Measurements from ENCODE around the gene TP73. TPM values are rescaled to one million over a fixed set of nuclear protein-coding genes. Genes with fewer than 3 reads are reported as not detected.

Gene TP73
- total RNA-seq, 2 donors from 2014 or later = 0.11 to 0.70 TPM

- DNase-seq = peak in 1 of 2 donors; percentile 22
- no peak for ATAC-seq
- intact Hi-C loops (cut with DNase I, micrococcal nuclease) = no loop called here
Observed at GRCh38 chr1:3663999-3664699, 11.8 kb downstream of the TP73 start.

DNA sequence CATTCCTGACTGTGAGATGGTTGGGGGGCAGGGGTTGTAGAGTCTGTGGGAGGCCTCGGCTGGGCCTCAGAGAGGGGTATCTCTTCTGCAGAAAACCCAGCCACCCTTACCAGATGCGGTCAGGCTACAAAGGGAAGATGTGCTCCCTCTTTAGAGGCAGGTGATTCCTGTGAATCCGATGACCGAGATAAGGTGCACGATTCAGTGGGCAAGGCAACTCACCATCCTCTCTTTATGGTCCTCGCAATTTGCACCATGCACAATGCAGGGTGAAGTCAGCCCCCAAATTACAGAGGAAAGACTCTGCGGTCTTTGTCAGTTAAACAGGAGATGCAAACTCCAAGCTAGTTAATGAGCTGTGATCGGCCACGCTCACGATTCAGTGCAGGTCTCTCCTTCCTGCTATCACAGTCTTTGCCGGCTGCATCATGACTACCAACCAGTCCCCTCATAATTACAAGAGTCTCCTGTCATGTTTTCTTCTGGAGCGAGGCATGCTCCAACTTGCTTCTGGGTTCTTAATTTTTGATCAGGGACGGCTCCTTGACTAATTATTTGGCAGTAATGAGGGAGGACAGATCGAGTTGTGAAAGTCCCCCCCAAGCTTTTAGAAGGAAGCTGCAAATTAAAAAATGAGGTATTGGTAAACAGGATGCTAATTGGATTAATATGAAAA is 12.5 kb downstream of the TP73 start:
- DNase-seq (peak in 1 of 2 donors; percentile 14), ATAC-seq (no peak)
- intact Hi-C loops (cut with DNase I, micrococcal nuclease) = no loop called here

DNA sequence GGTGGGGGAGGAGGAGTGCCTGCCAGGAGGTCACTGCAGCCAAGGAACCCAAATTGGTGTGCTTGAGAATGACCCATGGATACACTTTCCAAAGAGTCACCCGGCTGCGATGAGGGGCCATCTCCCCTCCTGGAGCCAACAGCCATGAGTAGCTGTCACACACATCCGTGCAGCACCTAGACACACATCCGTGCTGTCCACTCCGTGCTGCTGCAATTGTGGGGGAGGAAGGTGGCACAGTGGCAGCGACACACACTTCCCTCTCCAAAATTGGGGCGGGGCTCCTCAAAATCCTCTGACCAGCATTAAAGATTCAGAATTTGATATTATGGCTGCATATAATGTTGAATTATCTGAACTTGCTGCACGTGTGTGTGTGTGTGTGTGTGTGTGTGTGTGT is 15.8 kb downstream of the TP73 start:
- intact Hi-C loops (cut with DNase I, micrococcal nuclease) = no loop called here
- no peak for ATAC-seq
- no peak for DNase-seq

- intact Hi-C loops (cut with DNase I, micrococcal nuclease) = no loop called here
- ATAC-seq (peak; percentile 94), DNase-seq (peak; percentile 87 to 91)
Observed at GRCh38 chr1:3668585-3669300, 16.4 kb downstream of the TP73 start.

DNA sequence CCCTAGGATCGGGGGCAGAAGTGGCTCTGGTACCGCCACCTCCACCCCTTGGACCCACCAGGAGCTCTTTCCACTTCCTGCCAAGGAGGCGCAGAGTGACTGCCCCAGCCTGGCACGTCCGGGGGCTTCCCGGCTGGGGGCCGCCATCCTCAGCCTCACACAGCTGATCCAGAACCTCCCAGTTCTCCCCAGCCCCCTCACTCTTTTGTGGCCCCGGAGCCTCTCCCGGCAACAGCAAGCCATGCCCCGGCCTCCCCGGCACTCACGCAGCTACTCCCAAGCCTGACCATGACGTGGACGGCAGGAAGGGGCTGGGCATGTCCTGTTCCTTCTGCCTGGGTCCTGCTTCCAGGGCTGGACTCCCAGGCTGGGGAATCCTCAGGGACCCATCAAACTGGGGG is 17.1 kb downstream of the TP73 start:
- intact Hi-C loops (cut with DNase I, micrococcal nuclease) = no loop called here
- DNase-seq = no peak
- ATAC-seq = peak; percentile 4

DNA sequence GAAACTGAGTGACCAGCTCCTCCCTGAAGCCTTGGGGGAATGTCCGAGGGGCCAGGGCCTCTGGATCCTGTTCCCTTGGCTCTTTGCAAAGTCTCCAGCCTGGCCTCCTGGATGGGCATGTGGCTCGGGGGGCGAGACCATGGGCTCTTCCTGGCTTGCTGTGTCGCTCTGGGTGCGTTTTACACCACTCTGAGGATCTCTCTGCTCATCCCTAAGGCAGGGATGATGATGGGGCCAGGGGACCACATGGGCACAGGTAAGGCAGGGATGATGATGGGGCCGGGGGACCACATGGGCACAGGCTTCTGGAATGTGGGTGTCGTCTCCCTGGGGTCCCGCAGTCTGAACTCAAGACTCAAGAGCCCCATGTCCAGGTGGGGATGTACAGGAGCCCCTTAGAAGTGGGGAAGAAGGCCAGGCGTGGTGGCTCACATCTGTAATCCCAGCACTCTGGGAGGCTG is 17.7 kb downstream of the TP73 start:
- intact Hi-C loops (cut with DNase I, micrococcal nuclease) = no loop called here
- DNase-seq (no peak), ATAC-seq (no peak)

DNA sequence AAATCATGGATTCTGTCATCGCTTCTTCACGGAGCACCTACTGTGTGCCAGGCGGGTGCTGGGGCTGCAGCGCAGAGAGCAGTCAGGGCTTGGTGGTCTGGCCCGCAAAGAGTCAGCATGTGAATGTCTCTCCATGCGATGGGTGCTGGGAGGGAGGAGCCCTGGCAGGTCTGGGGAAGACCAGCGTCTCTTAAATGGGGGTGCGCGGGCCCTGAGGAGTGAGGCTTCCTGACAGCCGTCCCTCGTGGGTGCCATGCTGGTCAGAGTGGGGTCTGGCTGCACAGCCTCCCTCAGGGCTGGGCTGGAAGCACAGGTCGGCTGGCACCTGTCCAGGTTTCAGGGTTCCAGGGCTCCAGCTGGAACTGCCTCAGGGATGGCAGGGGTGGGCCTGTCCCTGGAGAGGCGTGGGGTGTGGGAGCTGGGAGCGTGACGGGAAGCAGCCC is 18.5 kb downstream of the TP73 start:
- intact Hi-C loops (cut with DNase I, micrococcal nuclease) = no loop called here
- peak in 1 of 2 donors; percentile 18 for DNase-seq
- no peak for ATAC-seq

GRCh38 chr1:3671371-3672180 is 19.3 kb downstream of the TP73 start:
- intact Hi-C loops (cut with DNase I, micrococcal nuclease) = no loop called here
- peak; percentile 5 for ATAC-seq
- DNase-seq = peak in 1 of 2 donors; percentile 25

DNA sequence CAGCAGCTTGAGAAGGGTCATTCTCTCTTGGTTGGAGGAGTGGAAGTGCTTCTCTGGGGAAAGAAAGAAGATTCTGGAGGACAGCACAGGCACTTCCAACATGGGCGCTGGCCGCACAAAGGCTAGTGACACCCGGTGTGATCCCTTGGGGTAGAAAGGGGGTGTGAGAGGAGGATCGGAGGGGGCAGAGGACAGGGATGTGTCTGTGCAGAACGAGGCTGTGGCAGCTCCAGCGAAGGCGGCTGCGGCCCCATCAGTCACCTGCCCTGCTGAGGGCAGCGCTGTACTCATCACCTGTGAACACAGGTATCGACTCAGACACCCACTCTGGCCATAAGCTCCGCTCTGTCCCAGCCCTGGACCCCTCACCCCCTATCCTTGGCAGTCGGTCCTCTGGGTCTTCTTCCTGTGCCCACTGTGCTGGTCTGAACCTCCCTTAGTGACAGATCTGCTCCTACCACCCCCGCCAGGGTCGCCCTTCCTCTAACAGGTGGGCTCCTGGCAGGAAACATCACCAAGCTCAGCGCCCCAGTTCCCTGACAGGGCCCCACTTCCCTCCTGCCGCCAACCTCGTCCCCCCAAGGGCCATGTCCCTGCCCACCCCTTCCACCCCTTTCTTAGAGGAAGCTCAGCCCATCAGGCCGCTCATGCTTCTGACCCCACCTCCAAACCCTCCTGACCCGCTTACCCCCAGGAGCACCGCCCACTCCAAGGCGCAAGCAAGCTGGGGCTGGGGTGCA is 20.1 kb downstream of the TP73 start:
- intact Hi-C loops (cut with DNase I, micrococcal nuclease) = no loop called here
- DNase-seq (no peak), ATAC-seq (no peak)

GRCh38 chr1:3672971-3673361 is 20.6 kb downstream of the TP73 start:
- ATAC-seq (no peak), DNase-seq (no peak)
- intact Hi-C loops (cut with DNase I, micrococcal nuclease) = no loop called here

DNA sequence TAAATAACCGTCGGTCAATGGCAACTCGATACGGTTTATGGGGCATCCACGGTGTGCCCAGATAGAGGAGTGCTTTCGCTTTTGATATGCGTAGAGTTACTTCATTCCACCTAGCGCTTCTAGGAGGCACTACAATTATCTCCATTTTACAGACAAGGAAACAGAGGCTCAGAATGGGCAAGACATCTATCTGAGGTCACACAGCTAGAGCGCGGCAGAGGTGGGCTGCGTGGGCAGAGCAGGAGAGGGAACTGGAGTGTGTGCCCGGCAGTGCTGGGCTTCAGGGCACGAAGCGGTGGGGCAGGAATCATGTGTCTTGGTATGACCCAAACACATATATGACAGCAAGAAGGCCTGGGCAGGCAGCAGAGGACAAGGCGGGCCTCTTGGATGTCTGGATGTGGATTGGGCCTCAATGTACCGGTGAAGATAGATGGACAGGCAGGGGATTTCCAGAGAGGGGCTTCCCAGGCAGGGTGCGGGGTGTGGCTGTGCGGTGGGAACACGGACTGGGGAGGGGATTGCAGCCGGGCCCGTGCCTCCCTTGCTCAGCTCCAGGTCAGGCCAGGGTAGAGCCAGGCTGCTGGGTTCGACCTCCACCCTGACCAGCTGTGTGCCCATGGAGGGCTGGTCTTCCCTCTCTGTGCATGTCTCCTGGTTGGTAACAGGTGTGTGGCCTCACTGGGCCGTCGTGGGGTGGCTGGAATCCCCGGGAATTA is 21.2 kb downstream of the TP73 start:
- intact Hi-C loops (cut with DNase I, micrococcal nuclease) = no loop called here
- DNase-seq = no peak
- ATAC-seq = no peak

GRCh38 chr1:3674100-3675094 is 22.1 kb downstream of the TP73 start:
- peak; percentile 67 for ATAC-seq
- intact Hi-C loops (cut with DNase I, micrococcal nuclease) = no loop called here

GRCh38 chr1:3675436-3675835 is 23.1 kb downstream of the TP73 start:
- ATAC-seq (peak; percentile 3), DNase-seq (peak in 1 of 2 donors; percentile 25)
- intact Hi-C loops (cut with DNase I, micrococcal nuclease) = no loop called here

More at GRCh38 chr1:3674100-3675094, 22.1 kb downstream of the TP73 start:
- peak in 1 of 2 donors; percentile 37 for DNase-seq

GRCh38 chr1:3676581-3677470 is 24.5 kb downstream of the TP73 start:
- no peak for ATAC-seq
- intact Hi-C loops (cut with DNase I, micrococcal nuclease) = no loop called here
- no peak for DNase-seq

GRCh38 chr1:3677484-3677883 is 25.2 kb downstream of the TP73 start:
- intact Hi-C loops (cut with DNase I, micrococcal nuclease) = no loop called here
- DNase-seq = no peak
- ATAC-seq = no peak

Data from left colon (tissue), 2 donors.